ENCODE measurements around the gene NR3C2. TPM values are rescaled to one million over a fixed set of nuclear protein-coding genes. Genes with fewer than 3 reads are reported as not detected.

Gene NR3C2
- total RNA-seq, 1 donor from 2014 or later, result 11.5 TPM

- H3K9me3 Mint-ChIP-seq, result no peaks in the 10 kb centered on the region
- H3K4me3 Mint-ChIP-seq, result no peak overlapping the region
- no peak for DNase-seq (ENCODE audit: extremely low spot score, unreplicated experiment)
- H3K4me1 Mint-ChIP-seq (ENCODE audit: unreplicated experiment), result peaks cover 10% of the 10 kb centered on the region
- TF ChIP-seq CTCF (conservative IDR thresholded peaks at IDR 0.05), result no peak
- H3K27ac Mint-ChIP-seq, result peak overlapping the region; percentile 73
- H3K27me3 Mint-ChIP-seq, result no peaks in the 10 kb centered on the region
- no peaks in the 10 kb centered on the region for H3K36me3 Mint-ChIP-seq
Measured at GRCh38 chr4:148289740-148290139, 152.5 kb downstream of the NR3C2 start.

DNA sequence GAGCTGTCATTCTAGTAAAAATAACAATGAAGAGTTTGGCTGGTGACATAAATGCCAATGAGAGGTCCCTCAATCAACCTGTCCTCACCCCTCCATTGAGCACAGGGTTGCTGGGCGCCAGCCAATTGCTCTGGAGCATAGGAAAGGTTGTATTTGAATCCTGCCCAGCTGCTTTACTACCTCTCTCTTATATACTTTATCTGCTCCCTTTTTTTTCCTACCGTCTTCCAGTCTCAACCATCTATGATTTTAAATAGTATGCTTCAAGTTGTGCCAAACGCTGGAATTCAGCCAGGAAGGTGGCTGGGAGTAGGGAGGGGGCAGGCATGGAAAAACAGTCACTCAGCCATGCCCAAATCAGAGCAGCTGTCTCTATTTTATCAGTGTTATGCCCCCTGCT, 153.8 kb downstream of the NR3C2 start:
- H3K27ac Mint-ChIP-seq, result no peak overlapping the region
- DNase-seq (ENCODE audit: extremely low spot score, unreplicated experiment), result no peak
- peaks cover 19% of the 10 kb centered on the region for H3K4me1 Mint-ChIP-seq (ENCODE audit: unreplicated experiment)
- H3K36me3 Mint-ChIP-seq, result no peaks in the 10 kb centered on the region
- no peaks in the 10 kb centered on the region for H3K27me3 Mint-ChIP-seq
- H3K9me3 Mint-ChIP-seq, result no peaks in the 10 kb centered on the region
- TF ChIP-seq CTCF (conservative IDR thresholded peaks at IDR 0.05), result no peak
- H3K4me3 Mint-ChIP-seq, result no peak overlapping the region

DNA sequence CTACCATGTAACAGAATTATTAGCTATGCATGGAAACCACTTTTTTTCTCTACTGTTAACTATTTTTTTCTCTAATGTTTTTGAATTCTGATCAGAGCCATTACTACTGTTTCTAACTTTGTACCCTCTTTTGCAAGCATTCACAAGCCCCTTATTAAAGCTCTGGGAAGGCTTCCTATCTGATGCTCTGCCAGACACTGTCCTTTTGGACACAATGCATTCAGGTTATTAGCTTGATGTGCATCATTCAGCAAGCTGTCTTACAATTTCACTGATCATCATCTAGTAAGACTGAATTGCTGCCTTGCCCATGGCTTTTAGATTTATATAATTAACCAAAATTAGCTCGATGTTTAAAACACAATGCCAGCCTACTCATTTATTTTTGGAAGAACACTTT, 155.1 kb downstream of the NR3C2 start:
- TF ChIP-seq CTCF (conservative IDR thresholded peaks at IDR 0.05), result no peak
- no peak overlapping the region for H3K4me3 Mint-ChIP-seq
- DNase-seq (ENCODE audit: extremely low spot score, unreplicated experiment), result no peak
- no peaks in the 10 kb centered on the region for H3K9me3 Mint-ChIP-seq
- H3K27ac Mint-ChIP-seq, result no peak overlapping the region
- H3K36me3 Mint-ChIP-seq, result no peaks in the 10 kb centered on the region
- peaks cover 26% of the 10 kb centered on the region for H3K4me1 Mint-ChIP-seq (ENCODE audit: unreplicated experiment)
- no peaks in the 10 kb centered on the region for H3K27me3 Mint-ChIP-seq

GRCh38 chr4:148286012-148286411, 156.2 kb downstream of the NR3C2 start:
- no peak for DNase-seq (ENCODE audit: extremely low spot score, unreplicated experiment)
- Mint-ChIP-seq H3K4me3 (no peak overlapping the region), H3K9me3 (no peaks in the 10 kb centered on the region), H3K4me1 (ENCODE audit: unreplicated experiment) (peaks cover 26% of the 10 kb centered on the region), H3K27ac (no peak overlapping the region), H3K36me3 (no peaks in the 10 kb centered on the region), H3K27me3 (no peaks in the 10 kb centered on the region)
- TF ChIP-seq CTCF (conservative IDR thresholded peaks at IDR 0.05), result no peak

DNA sequence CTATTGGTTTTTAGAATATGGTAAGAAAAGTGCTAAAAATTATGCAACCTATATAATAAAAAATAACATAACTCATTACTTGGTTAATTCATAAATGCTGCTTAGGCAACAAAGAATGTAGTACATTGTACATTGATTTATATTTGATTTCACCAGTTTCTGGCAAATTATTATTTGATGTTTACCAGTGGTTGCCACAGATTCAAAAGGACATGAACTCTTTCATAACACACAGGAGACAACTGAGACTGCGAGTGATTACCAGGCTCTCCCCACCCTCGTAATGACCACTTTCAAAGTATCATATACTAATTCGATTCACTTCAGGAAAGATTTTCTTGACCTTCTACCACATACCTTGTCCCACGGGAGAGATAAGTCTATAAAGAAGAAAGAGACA, 158.5 kb downstream of the NR3C2 start:
- no peak overlapping the region for H3K4me3 Mint-ChIP-seq
- peaks cover 19% of the 10 kb centered on the region for H3K4me1 Mint-ChIP-seq (ENCODE audit: unreplicated experiment)

More for the DNA sequence above, 158.5 kb downstream of the NR3C2 start:
- TF ChIP-seq CTCF (conservative IDR thresholded peaks at IDR 0.05), result no peak
- no peak overlapping the region for H3K27ac Mint-ChIP-seq
- H3K9me3 Mint-ChIP-seq, result no peaks in the 10 kb centered on the region
- DNase-seq (ENCODE audit: extremely low spot score, unreplicated experiment), result no peak
- no peaks in the 10 kb centered on the region for H3K27me3 Mint-ChIP-seq
- no peaks in the 10 kb centered on the region for H3K36me3 Mint-ChIP-seq

Measured in type B pancreatic cell (in vitro differentiated cells).